Hematopoietic multipotent progenitor cell treated with erythropoietin and hydrocortisone succinate and interleukin-3 and kit ligand, for 6 days (in vitro differentiated cells): Measurements from ENCODE around the gene SDCCAG8.

Experiments
- DNase-seq: peaks from one replicate; pipeline ENCODE4 v3.0.0-alpha.2; 2015

SDCCAG8 gene

DNA sequence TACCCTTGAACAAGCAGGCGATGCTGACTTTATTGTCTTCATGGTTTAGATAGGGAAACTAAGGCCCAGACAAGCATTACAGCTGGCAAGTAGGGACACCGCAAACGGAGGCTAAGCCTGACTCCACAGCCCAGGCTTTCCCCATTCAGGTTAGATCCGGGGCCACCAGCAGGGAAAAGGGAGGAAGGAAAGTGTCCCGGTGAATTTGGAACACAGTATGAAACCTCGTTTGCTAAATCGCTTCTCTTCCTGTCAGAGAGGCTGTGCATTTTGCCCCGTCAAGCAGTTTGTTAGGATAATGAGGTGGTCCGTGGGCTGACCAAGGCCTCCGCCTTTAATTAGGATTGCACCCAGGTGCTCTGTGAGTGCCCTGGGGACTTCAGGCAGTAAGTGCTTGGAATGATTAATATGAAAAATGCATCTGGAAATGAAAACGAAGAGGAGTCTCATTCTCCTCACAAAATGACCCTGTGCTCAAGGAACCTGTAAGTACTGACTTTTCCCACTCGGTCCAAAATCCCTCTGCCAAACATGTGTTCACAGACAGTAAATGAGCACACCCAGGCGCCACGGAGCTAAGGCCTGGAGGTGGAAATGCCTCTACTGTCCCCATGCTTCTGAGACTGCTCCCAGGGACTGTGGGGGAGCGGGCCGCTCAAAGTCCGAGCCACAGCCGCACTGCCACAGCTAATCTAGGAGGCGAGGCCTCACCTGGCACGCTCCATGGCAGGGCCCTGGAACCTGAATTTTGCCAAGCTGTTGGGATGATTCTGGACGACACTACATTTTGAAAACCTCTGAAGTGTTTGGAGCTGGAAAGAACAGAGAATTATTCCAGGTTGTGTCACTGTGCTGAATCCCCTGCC, 234.1 kb downstream of the SDCCAG8 start:
- no peak for DNase-seq

DNA sequence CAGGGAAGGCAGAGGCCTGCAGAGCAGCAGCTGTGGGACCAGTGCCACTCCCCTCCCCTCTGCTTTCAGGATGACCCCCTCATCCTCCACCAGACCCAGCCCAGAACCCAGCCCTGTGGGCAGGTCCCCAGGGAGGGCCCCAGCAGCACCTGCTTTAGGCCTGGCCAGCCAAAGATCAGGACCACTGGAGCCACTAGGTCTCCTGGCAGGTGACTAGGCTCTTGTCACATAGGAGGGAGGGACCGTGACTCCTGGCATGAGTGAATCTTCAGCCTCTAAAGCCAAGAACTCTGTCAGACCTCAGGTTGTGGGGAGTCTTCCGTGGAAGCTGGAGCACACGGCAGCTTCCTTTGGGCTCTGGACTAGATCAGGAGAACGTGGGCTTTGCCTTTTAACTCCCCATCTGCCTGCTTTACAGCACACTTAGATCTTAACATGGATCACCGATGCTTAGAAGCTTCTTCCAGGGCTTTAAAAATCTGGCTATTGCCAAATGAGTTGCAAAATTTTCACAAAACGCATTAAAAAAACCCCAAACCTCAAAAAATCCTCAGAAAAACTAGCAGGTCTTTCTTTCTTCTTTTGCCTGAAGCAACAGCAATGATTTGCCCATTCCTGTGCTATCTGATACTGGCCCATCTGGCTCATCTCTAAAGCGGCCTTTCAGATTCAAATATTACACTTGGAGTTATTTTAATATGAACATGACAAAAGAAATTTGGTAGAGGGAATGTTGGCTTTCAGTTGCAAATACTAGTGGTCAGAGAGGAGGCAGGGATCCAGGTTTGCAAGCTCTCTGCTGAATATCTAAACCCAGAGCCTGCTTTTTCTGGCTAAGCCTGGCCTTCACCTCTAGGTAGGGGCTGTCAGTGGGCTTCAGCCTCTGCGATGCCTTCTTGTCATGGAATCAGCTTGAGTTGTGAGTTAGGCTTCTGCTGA, 235.2 kb downstream of the SDCCAG8 start:
- DNase-seq: no peak

DNA sequence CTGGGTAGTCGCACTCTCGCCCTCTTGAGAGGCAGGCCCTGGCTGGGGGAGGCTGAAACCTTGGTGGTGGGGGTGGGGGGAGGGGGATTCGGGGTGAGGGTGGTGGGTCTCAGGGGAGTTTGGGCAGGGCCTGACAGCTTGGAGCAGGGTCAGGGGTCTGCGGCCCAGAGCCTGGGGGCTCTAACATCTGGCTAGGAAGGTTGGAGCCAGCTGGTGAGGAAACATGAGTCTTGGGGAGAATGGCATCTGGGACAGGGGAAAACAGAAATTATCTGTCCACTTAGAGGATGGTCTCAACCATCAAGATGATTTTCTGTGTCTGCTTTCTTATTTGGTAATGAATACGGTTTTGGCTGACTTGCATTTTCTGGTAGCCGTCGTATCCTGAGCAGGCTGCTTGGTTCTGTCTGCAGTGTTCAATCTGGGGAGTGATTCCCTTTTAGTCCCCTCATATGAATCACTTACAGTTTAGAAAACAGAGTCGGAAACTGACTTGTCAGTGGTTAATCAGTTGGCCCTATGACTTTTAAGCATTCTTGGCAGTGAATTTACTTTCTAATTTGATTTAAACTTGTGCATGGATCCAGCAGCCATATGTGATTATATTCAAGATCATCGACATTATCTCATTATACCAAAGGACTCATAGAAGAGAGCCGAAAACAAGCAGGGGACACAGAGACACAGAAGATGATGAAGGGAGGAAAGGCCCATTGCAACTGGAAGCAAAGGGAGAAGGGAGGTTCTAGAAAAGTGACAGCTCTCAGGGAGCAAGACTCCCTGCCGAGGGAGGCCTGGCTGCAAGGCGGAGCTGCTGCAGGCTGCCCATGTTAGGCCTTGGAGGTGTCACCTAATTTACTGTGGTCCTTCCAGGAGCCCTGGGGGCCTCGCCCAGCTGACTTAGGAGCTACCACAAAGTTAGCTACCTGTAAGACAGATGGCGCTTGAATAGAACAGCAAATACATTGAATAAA, 237.6 kb downstream of the SDCCAG8 start:
- no peak for DNase-seq

DNA sequence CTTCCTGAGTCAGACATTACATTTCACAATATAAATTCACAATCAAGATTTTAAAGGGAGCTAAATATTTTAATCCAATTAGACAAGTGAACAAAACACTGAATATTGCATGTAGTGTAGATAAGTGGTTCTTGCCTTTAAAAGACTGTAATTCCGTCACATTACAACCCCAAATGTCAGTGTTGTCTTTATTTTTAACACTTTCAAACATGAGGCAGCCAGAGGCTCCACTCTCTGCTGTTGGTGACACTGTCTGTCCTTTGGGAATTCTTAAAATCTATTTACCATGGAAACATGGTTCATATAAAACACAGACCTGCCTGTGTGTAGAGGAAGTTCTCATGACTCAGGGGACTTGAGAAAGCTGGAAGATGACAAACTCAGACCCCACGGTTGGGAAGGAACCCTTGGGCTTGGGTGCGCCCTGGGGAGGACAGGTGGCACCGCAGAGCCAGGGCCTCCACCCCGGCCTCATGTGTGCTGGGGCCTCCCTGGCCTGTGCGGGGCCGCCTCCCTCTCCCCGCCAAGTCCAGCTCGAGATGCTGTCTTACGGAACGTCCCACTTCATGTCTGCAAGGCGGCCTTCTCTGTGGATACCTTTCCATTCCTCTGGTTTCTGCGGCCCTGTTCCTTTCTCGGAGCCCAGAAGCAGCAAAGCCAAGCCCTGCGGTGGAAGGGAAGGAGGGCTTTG, 239.0 kb downstream of the SDCCAG8 start:
- no peak for DNase-seq

DNA sequence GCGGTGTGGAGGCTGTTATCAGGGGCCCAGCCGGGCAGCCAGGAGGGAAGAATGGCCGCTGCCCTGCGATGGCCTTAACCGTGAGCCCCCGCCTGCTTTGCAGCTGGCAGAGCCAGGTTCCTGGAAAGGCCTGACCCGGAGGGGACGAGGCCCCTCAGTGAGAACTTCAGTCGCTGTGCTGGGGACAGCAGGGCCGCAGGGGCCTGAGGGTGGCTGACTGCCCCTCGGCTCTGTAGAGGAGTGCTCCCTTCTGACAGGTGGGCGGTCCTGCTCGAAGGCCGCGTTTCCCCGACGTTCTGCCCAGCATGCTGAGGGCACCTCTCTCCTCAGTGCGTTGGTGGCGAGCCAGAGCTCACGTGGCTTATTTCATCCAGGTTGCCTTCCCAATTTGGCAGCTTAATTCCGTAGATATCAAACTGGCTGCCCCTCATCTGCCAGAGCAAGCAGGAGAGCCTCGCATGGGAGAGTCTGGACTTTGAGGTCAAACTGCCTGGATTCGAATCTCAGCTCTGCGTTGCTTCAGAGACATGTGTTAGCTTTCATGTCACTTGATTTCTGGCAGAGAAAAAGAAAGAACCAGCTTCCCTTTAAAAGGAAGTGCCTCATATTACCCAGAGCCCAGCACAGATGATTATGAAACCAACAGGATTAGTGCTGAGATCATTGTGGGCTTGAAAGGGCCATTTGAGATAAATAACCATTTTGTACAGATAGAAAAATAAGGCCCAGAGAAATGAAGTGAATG, 239.8 kb downstream of the SDCCAG8 start:
- peak; percentile 76 for DNase-seq

DNA sequence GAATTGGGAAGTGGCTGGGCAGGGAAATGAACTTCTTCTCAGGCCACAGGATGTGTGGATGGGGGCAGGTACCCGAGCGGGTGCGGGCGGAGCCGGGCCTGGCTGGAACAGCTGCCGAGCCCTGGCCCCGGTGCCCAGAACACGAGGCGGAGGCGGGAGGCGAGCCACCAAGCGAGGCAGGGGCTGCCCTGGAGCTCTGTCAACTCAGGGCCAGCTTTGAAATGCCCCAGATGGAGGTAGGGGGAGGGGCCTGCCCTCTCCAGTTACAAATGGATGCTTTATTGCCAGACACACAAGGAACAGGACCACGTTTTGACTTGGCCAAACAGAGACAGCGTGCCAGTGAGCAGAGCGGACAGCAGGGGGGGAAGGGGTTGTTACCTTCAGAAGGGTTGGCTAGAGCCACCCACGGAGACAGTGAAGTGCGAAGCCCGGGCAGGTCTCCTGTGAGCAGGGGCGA, 240.4 kb downstream of the SDCCAG8 start:
- no peak for DNase-seq

DNA sequence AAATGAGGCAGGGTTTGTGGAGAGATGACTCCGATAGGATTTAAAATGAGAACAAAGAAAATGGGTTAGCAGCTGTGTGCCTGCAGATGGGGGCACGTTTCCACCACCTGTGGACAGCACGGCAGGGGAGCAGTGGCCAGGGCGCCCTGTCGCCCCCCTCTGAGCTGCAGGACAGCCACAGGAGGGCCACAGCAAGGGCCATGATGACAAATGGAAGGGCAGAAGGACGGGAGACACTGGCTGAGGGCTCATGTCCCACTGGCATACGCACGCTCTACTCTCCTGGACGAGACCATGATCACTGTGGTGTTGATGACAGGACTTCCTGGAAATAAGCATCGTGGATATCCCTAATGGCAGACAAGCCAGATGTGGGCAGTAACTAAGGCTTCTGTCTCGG, 241.0 kb downstream of the SDCCAG8 start:
- no peak for DNase-seq

DNA sequence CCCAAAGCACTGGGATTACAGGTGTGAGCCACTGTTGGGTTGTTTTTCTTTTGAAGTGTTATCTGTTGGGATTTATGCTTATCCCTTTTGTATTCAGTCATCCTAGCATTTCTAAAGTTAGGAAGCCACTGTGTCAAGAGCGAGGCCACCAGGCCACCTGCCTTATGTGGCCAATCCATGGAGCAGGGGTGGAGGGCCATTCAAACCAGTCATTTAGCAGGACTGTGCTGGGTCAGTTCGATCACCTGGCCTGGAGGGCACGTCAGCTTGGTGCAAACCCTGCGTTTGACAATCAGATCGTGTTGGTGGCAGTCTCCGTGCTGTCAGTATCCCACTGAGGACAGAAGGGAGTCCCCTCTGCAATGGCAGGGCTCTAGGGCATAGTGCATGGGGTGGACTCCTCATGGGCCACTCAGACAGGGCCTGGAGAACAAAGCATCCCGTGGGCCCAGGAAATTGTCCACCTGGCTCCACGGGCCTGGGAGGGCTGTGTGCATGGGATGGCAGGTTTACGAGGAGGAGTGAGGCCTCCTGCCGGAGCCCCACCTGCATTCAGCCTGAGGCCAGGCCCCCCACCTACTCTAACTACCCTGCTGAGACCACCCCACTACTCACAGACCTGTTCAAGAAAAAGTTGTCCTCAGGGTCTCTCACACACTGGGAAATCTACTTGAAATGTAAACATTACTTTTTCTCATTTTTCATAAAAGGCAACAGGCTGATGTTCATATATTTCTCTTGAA, 242.3 kb downstream of the SDCCAG8 start:
- DNase-seq: no peak

DNA sequence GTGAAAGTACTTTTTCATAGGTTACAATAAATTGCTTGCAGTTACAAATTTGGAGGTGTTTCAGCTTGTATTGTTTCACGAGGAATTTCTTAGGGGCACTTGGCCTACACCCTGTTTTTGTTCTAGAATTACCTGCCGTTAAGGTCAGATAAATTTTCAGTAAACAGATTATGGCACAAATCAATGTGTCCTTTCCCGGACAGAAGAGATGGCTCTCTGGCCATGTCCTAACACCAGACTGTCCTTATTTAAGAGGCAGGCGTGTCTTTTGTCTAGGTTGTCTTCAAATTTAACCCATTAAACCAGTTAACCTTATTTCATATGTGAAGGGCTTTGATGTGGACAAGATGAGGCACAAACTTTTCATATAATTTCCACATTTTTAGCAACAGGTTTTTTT, 243.4 kb downstream of the SDCCAG8 start:
- DNase-seq: no peak

DNA sequence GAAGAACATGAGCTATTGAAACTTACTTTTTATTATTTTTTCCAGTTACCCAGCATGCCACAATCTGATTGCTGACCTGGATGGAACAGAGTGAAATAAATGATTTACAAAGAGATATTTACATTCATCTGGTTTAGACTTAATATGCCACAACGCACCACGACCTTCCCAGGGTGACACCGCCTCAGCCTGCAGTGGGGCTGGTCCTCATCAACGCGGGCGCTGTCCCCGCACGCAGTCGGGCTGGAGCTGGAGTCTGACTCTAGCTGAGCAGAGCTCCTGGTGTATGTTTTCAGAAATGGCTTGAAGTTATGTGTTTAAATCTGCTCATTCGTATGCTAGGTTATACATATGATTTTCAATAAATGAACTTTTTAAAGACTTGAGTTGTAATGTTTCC, 243.9 kb downstream of the SDCCAG8 start:
- no peak for DNase-seq

DNA sequence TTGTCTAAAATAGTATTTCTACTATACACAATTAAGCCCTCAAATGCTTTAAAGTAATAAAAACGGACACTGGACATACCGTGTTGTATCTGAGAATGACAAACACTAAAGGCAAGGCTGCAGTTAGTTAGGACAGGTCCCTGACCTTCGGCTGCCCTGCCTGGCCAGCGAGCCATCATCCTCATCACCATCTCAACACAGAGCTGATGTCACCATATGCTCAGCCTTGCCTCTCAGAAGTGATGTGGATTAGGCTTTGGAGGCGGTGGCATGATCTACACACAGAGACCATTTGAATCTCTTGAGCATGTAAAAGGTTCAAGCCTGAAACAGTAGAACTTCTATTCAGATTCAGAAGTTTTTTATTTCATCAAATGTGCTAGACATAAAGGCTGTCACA, 244.7 kb downstream of the SDCCAG8 start:
- DNase-seq: no peak

DNA sequence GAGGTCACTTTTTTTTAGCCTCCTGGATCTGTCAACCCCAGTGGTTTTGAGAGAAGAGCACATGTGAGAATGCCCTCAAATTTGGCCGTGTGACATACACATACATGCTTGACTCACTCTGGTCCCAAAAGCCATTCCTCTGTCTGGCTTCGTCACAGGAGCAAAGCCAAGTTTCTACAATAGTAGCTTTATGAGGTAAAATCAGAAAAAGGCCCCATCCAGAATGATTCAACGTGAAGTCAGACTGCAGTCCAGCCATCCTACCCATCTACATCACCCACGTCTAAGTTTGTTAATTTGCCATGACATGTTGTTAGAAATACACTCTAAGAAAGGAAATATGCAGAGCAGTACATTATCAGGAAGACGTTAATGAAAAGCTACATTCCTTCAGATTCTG, 245.2 kb downstream of the SDCCAG8 start:
- no peak for DNase-seq

DNA sequence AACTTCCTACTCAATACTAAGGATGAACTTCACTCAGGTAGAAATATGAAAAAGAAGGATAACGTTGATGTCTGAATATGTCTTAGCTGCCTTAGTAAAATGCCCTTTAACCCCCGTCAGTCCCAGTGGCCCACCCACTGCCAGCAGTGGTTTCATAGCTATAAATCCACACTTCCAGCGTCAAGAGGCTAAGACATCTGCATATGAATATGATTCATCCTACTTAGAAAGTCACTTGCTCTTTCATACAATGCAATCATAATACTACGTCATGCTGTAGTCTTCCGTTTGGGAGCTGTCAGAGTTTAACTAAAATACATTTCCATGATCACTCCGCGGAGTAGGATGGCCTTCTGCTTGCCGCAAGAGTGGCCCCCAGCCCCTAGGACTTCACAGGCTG, 247.3 kb downstream of the SDCCAG8 start:
- DNase-seq: no peak

DNA sequence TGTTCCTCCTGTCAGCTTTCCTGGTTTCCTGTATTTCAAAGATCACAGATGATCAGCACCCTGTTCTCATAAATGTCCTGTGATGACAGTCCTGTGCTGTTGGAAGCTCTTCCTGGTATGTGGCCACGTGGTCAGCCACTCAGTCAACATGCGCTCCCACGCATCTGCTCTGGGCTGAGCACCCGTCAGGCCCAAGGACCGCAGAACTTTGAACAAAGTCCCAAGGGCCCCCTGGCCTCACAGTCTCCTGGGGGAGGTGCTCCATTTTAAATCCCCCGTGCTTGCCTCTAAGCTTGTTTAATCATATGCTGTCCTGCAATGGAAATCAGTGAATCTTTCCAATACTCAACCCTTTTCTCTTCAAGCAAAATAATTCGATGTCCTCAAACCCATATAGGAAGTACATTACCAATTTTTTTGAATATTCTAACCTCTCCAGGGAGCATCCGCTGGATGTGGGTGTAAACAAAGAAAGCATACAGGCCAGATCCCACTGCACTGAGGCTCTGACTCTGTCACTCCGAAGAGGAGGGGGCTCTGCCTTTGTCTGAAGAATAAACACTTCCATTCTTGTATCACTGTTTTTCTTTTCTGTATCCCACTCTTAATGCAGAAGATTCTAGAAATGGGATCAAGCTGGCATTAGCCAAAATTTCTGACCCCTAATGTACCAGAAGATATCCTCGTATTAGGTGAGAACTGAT, 250.3 kb downstream of the SDCCAG8 start:
- no peak for DNase-seq

DNA sequence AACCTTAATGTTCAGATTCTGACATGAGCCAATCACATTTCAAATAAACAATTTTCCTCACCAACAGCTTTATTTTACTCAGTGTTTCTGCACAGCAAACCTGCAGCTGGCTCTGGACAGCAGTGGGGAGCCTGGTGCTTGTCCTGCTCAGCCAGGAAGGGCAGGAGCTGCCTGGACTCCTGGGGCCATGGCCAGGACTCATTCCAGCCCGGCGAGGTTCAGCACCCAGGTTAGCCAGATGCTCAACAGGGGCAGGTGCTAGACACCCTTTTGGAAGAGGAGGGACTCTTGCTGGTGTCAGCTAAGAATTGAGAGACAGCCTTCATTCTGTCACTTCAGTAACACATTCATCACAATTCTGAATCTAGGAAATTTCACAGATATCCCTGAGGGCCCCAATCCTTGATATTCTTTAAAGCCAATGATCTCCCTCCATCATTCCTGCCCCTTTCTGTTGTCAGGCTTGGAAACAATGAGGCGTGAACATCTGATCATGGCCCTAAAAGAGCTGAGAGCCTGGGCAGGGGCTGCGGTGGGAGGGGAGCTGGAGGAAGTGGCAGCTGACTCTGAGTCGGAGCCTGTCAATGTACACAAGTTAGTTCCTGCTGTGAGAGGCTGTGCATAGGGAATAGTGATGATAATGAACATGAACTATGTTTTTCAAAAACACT, 251.3 kb downstream of the SDCCAG8 start:
- peak; percentile 23 for DNase-seq

DNA sequence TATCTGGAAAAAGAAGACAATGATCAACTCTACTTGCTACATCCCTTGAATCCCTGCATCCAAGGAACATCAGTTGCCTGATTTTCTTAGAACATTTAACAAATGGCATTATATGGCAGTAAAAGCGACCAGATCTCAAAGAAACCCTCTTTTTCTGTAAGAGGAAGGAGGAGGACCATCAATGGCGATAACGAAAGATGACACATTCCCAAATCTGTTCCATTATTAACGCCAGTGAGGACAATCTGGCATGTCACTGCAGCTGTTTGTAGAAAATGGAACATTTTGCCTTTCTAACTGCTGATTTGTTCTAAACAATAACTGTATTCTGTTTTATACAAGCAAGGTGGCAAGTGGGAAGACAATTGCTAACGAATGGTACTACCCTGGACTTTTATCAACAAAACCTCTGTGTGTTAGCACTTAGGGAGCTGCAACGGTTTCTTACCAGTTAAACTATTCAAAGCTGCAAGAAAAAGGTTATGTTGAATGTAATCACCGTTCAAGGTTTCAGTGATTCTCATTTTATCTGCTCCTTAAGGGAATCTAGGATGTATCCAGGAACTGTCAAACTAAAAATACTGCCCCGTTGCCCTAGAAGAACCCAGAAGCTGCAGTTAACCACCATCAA, 251.9 kb downstream of the SDCCAG8 start:
- no peak for DNase-seq

DNA sequence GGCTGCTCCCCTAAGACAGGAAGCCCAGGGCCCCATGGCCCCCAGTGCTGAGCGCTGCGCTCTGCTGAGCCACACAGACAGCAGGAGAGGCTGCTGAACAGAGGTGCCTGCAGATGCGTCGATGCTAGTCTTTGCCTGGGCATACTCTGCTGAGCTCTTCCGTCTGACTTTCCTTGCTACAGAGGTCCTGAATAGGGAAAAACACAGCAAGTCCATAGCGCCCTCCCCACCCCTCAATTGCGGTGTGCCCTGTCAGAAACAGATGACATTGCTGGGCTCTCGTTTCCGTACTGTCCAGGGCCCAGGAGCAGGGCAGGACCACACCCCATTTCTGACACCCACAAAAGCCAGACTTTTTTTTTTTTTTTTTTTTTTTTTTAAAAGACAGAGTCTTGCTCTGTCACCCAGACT, 252.5 kb downstream of the SDCCAG8 start:
- peak; percentile 30 for DNase-seq

DNA sequence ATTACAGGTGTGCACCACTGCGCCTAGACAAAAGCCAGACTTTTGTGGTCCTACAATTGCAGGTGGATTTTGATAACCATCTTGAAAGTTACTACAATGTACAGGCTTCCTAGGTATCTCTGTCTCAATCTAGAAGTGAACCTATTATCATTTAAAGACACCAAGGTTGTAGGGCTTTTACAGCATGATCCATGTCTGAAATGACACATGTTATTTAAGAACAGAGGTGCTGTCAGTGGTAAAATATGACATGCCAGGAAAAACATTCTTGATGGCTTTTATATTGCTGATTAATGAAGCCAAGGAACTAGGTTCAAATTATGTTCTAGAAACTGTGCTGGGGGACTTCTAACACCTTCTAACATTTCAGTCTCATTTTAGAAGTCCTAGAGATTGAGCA, 253.1 kb downstream of the SDCCAG8 start:
- DNase-seq: no peak

DNA sequence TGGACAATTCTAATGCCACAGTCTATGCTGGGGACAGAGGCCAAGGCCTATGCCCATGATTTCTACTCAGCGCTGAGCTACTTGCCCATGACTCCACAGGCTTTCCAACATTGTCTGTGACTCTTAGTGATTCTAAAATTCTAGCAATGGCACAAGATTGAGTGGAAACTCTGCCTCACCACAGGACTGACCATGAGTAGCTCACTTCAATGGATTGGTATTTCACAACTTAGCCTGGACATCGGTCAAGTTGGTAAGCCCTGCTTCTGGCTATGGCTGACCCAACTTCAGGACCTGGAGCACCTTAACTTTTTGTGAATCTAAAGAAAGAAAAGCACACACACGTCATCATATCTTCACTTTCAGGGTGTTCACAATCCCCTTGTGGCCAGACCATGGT, 255.1 kb downstream of the SDCCAG8 start:
- no peak for DNase-seq
